ENCODE results near the gene TBC1D22B. TPM values are rescaled to one million over a fixed set of nuclear protein-coding genes. Genes with fewer than 3 reads are reported as not detected.

Gene TBC1D22B
- total and polyA plus RNA-seq, 2 of the 13 experiments (the other 11 are each of a cell fraction or from before 2014, with no cell fraction given): 9.7 to 12.9 TPM

- TF ChIP-seq, protein P1, sequence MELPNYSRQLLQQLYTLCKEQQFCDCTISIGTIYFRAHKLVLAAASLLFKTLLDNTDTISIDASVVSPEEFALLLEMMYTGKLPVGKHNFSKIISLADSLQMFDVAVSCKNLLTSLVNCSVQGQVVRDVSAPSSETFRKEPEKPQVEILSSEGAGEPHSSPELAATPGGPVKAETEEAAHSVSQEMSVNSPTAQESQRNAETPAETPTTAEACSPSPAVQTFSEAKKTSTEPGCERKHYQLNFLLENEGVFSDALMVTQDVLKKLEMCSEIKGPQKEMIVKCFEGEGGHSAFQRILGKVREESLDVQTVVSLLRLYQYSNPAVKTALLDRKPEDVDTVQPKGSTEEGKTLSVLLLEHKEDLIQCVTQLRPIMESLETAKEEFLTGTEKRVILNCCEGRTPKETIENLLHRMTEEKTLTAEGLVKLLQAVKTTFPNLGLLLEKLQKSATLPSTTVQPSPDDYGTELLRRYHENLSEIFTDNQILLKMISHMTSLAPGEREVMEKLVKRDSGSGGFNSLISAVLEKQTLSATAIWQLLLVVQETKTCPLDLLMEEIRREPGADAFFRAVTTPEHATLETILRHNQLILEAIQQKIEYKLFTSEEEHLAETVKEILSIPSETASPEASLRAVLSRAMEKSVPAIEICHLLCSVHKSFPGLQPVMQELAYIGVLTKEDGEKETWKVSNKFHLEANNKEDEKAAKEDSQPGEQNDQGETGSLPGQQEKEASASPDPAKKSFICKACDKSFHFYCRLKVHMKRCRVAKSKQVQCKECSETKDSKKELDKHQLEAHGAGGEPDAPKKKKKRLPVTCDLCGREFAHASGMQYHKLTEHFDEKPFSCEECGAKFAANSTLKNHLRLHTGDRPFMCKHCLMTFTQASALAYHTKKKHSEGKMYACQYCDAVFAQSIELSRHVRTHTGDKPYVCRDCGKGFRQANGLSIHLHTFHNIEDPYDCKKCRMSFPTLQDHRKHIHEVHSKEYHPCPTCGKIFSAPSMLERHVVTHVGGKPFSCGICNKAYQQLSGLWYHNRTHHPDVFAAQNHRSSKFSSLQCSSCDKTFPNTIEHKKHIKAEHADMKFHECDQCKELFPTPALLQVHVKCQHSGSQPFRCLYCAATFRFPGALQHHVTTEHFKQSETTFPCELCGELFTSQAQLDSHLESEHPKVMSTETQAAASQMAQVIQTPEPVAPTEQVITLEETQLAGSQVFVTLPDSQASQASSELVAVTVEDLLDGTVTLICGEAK (IDR thresholded peaks at IDR 0.05): no peak
- TF ChIP-seq, protein P1 (CRISPR knock-in tag; IDR thresholded peaks at IDR 0.05): no peak
Observed at GRCh38 chr6:37275350-37275749, 17.8 kb downstream of the TBC1D22B start (continued).

- FAIRE-seq: no peak
- no peaks in the 10 kb centered on the region for H3K27me3 ChIP-seq (ENCODE audit: control insufficient read depth in 1 of 2, insufficient read depth in 2 of 2, low read length in 2 of 2)
- no peaks in the 10 kb centered on the region for H3K9me3 ChIP-seq (ENCODE audit: low read length)
- H2AFZ ChIP-seq (ENCODE audit: low read length): no peak overlapping the region
- CTCF ChIA-PET (ENCODE audit: low intra/inter-chr PET ratio, low total read pairs): no interaction called here
- no peaks in the 10 kb centered on the region for H4K20me1 ChIP-seq (ENCODE audit: insufficient read depth, low read length)
- intact Hi-C loops (cut with micrococcal nuclease; ENCODE audit: unreplicated experiment) (no loop called here), in situ Hi-C loops (cut with HindIII; ENCODE audit: extremely low pct_ligation_motif_present, low pct_unique_long_range_greater_than_20kb) (no loop called here)
- H3K79me2 ChIP-seq (ENCODE audit: insufficient read depth, low read length): peaks cover 16% of the 10 kb centered on the region
- H3K36me3 ChIP-seq (replicated peaks in 1 of 2; ENCODE audit: control insufficient read depth in 1 of 2, insufficient read depth in 2 of 2, low read length in 2 of 2): peaks cover 14 to 37% of the 10 kb centered on the region in 2 experiments
- BruUV-seq (replicated peaks): no TSS peak
- H3K4me1 ChIP-seq (ENCODE audit: insufficient read depth, low read length): no peaks in the 10 kb centered on the region
- POLR2A ChIA-PET: interaction anchor here (1.1 kb wide), 1 partner anchor 20 kb away, joined by 3 read pairs; the partner anchor contains the start of gene TBC1D22B
- DNase-seq (ENCODE audit: low spot score): no peak
- no peak overlapping the region for H3K9ac ChIP-seq (ENCODE audit: insufficient read depth, low read depth, low read length)
- H3K27ac ChIP-seq (ENCODE audit: extremely low read length, insufficient read depth, low read length): no peak overlapping the region
- H3K4me3 ChIP-seq (replicated peaks in 1 of 3; ENCODE audit: insufficient read depth in 1 of 3, low read depth in 2 of 3, low read length in 3 of 3): no peak overlapping the region
- 96% methylated on average over 6 of the region's 6 CpGs for WGBS (ENCODE audit: low lambda C conversion rate)
- H3K4me2 ChIP-seq (ENCODE audit: low read depth, low read length): no peak overlapping the region
- ATAC-seq: no peak
- no peak for TF ChIP-seq ERF (CRISPR knock-in tag; IDR thresholded peaks at IDR 0.05)
- TF ChIP-seq, protein P2, sequence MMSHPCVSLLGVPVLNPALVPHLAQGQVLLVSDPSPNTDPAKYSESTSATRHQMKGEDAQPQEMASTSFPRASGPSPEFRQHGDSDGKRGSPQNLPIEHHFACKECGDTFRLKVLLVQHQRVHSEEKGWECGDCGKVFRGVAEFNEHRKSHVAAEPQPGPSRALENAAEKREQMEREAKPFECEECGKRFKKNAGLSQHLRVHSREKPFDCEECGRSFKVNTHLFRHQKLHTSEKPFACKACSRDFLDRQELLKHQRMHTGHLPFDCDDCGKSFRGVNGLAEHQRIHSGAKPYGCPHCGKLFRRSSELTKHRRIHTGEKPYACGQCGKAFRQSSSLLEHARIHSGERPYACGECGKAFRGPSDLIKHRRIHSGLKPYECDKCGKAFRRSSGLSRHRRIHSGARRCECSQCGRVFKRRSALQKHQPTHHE (CRISPR knock-in tag; IDR thresholded peaks at IDR 0.05; ENCODE audit: borderline replicate concordance): no peak
- TF ChIP-seq ZNF777 (CRISPR knock-in tag; IDR thresholded peaks at IDR 0.05): no peak
- TF ChIP-seq CEBPG (CRISPR knock-in tag; IDR thresholded peaks at IDR 0.05): no peak
- TF ChIP-seq CHD2 (IDR thresholded peaks at IDR 0.05; ENCODE audit: low read depth, low read length): no peak
Observed at GRCh38 chr6:37277001-37277409, 19.4 kb downstream of the TBC1D22B start.

Data from HepG2 (cell line).